Cardiac septum (tissue), 1 donor: ENCODE measurements around the gene ZNF3. TPM values are rescaled to one million over a fixed set of nuclear protein-coding genes. Genes with fewer than 3 reads are reported as not detected.

Experiments used
- DNase-seq: peaks from one replicate; pipeline ENCODE4 v3.0.0-alpha.2; 2020; ENCODE audit warnings: low spot score
- intact Hi-C: fragments of 100-400 bp; cut with DNase I; formaldehyde crosslinking; loops from one replicate; pipeline ENCODE4 v1.14.0; 2022
- total RNA-seq: library from RNA; stranded (reverse); fragmentation: NEBNext Ultra II Directional; extraction: Animal tissue kit (Norgen Biotek cat#: 25700); gene quantifications from one replicate; pipeline ENCODE4 v1.2.1, GENCODE V29; 2021
- donor health status: DM: no; HTN: no; CAD: no.

ZNF3 gene
- total RNA-seq, 1 donor from 2014 or later: 14.5 TPM

DNA sequence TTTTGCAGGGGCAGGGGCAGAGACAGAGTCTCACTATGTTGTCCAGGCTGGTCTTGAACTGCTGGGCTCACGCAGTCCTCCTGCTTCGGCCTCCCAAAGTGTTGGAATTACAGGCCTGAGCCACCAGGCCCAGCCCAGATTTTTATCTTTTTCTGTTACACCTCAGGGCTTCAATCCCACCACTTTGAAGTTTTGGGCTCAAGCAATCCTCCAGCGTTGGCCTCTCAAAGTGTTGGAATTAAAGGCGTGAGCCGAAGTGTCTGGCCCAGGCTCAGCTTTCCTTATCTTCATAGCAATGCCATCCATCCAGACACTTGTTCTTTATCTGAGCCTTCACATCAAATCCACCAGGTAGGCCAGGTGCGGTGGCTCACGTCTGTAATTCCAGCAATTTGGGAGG is 33.5 kb upstream of the ZNF3 start:
- intact Hi-C loops: no loop called here
- DNase-seq: no peak

DNA sequence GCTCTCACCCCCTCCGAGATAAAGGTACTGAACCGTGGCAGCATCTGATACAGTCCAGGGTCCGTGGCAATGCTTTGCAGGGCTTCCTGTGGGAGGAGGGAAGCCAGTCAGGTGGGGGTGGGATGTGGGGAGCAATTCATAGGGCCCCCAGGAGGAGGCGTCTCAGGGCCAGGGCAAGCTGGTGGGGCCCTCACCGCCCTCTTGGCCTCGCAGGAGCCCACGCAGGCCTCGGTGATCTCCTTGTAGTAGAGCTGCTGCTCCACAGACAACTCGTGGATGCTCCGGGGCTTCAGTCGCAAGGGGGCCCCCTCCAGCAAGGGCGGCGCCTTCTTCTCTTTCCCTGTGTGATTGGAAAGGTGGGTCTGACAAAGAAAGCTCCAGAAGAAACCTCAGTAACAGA is 30.4 kb upstream of the ZNF3 start:
- DNase-seq: no peak
- intact Hi-C loops: no loop called here

DNA sequence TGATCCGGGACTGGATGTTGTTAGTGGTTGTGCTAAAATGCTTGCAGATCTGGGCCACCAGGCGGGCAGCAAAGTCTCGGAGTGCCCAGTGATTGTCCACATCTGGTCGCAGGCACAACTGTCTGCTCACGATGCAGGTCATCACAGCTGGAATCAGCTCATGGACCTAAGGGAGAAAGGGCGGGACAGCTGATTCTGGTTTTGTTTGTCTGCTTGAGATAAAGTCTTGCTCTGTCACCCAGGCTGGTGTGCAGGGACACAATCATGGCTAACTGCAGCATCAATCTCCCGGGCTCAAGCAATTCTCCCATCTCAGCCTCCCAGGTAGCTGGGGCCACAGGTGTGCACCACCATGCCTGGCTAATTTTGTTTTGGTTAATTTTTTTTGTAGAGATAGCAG is 29.6 kb upstream of the ZNF3 start:
- intact Hi-C loops: no loop called here
- no peak for DNase-seq

GRCh38 chr7:100109521-100110163 is 28.1 kb upstream of the ZNF3 start:
- no peak for DNase-seq
- intact Hi-C loops: no loop called here

DNA sequence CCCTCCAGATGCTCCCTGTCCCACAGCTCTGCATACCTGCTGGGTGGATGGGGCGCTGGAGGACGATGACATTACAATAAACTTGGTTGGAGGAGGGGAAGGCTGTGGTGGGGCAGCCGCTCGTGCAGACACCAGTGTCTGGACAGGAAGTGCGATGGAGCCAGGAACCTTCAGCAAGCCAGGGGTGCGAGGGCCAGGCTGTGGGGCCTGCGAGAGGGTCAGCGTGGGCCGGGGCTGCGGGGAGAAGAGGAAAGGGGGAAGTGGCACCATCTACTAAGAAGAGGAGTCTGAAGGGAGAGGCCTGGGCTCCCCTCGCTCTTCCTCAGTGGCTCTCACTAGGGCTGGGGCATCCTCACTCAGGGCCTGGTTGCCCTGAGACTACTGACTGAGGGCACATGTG is 26.4 kb upstream of the ZNF3 start:
- intact Hi-C loops: no loop called here
- no peak for DNase-seq

GRCh38 chr7:100107125-100107737 is 25.7 kb upstream of the ZNF3 start:
- DNase-seq: no peak
- intact Hi-C loops: no loop called here

DNA sequence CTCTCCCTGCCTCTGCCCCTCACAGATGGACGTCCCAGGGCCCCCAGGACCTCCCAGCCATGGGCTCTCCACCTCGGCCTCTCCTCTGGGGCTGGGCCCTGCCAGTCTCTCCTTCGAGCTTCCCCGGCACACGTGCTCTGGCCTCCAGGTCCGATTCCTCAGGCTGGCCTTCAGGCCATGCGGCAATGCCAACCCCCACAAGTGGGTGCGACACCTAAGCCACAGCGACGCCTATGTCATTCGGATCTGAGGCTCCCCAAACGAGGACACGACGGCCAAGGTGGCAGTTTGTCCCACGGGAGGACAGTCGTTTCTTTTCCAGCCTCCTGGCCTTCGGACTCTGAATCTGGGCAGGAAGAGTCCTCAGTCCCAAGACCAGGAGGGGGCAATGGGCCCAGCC is 25.1 kb upstream of the ZNF3 start:
- intact Hi-C loops: no loop called here
- no peak for DNase-seq

GRCh38 chr7:100105534-100105933 is 24.0 kb upstream of the ZNF3 start:
- DNase-seq: no peak
- intact Hi-C loops: no loop called here

GRCh38 chr7:100102950-100103840 is 21.7 kb upstream of the ZNF3 start:
- intact Hi-C loops: no loop called here
- no peak for DNase-seq

DNA sequence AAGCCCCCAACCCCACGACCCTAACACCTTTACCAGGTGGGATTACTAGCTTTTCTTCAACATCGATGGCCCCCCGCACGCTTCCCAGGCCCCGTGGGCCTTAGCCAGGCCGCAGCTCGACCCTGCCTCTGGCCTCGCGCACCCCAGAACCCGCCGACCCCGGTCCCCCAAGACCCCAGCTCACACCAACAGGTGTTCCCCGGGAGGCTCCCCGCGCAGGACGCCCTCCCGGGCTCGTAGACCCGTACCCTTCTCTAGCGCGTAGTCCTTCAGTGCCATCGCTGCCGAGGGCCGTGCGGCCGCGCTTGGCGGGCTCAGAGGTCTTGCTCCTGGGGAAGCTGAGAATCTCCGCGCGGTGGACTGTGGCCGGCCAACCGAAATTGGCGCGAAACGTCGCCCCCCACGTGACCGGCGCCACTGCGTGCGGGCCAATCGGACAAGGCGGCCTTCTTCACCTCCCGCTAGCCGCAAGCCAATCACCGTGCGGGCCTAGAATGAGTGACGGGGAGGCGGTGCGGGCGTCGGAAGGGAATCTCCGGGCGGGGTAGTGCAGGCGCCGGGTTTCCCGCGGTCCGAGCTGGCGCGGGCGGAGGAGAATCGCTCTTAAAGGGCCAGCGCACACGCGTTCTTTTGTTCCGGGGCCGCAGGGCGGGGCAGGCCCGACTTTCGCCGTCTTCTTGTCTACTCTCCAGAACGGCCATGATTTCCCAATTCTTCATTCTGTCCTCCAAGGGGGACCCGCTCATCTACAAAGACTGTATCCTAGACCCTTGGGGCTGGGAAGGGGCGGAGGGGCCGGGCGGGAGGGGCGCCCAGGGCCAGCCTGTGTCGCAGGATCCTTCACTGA is 19.7 kb upstream of the ZNF3 start, which contains the start of the genes AP4M1 and MCM7:
Gene AP4M1, plus strand, starts transcription at position 628 of the 847 bp plus-strand sequence. Its CDS starts 72 bp downstream, at position 700.
Gene MCM7, minus strand, starts transcription at position 382 of the 847 bp plus-strand sequence. Its CDS starts 103 bp downstream, at position 279.
- peak; percentile 100 for DNase-seq
- intact Hi-C loops: loop anchor here (2.0 kb wide), 1 partner anchor 26 kb away; the partner anchor contains the start of gene MBLAC1

- intact Hi-C loops: loop anchor here (1.0 to 2.0 kb wide), 2 partner anchors 19 to 26 kb away; partner anchors contain the start of genes CNPY4, MBLAC1 and TAF6
- peak; percentile 95 for DNase-seq
Measured at GRCh38 chr7:100100420-100101015, 19.0 kb upstream of the ZNF3 start.

DNA sequence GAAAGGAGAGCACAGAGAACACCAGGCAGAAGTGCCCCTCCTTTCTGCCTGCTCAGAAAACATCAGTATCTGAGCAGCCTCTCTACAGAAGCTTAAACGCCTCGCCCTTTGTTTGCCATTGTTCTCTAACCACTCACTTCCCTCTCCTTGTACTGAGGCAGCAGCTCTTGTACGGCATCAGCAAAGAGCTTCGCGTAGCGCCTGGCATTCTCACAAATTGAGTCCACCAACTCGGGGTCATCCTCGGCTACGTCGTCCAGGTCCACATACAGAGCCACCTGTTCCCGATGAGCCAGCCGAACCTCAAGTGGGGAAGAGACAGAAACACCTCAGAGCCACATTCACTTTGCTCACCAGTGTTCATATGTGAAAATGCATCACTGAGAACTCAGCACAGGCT is 17.9 kb upstream of the ZNF3 start:
- DNase-seq: no peak
- intact Hi-C loops: no loop called here

- intact Hi-C loops: no loop called here
- no peak for DNase-seq
Measured at GRCh38 chr7:100098913-100099312, 17.4 kb upstream of the ZNF3 start.

- no peak for DNase-seq
- intact Hi-C loops: no loop called here
Measured at GRCh38 chr7:100095704-100096103, 14.2 kb upstream of the ZNF3 start.

DNA sequence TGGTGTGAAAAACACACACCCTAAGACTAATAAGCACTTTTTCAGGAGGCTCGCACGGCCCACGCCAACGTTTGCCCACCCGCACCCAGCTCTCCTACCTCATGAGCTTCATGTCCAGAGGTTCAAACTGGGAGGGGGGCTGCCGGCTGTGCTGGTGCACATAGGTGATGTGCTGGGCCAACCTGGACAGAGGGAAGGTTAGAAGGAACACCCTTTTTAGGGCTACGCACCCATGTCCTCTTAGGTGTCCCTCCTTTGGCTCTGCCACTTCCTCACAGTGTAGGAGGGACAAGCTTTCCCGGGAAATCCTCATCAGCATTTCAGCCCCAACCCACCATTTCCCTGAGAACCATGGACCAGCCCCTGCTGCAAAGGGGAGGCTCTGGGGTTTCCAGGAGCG is 13.8 kb upstream of the ZNF3 start:
- intact Hi-C loops: no loop called here
- DNase-seq: no peak

GRCh38 chr7:100093925-100094486 is 12.5 kb upstream of the ZNF3 start:
- intact Hi-C loops: no loop called here
- DNase-seq: no peak

- intact Hi-C loops: no loop called here
Measured at GRCh38 chr7:100093498-100093897, 12.0 kb upstream of the ZNF3 start.

GRCh38 chr7:100093054-100093453 is 11.5 kb upstream of the ZNF3 start:
- intact Hi-C loops: no loop called here
- no peak for DNase-seq

More at GRCh38 chr7:100093498-100093897, 12.0 kb upstream of the ZNF3 start:
- no peak for DNase-seq
